HG02642 (cell line): Measurements from ENCODE around the gene TNS1.
A peak's percentile ranks its signal among the peaks of the same experiment; 100 is the strongest.

Source experiments
- ATAC-seq: cut with Tn5 transposase; IDR thresholded peaks from one replicate; pipeline ENCODE4 v1.9.1; 2021; ENCODE audit warnings: mild to moderate bottlenecking; ENCODE audit not compliant: unreplicated experiment, poor library complexity

Gene TNS1

GRCh38 chr2:217773539-217773938 is 229.3 kb downstream of the TNS1 start:
- no peak for ATAC-seq

GRCh38 chr2:217766356-217766755 is 236.4 kb downstream of the TNS1 start:
- ATAC-seq = no peak

GRCh38 chr2:217761645-217762277 is 241.0 kb downstream of the TNS1 start:
- no peak for ATAC-seq

GRCh38 chr2:217759991-217760390 is 242.8 kb downstream of the TNS1 start:
- no peak for ATAC-seq

GRCh38 chr2:217757108-217757463 is 245.7 kb downstream of the TNS1 start:
- no peak for ATAC-seq

- ATAC-seq = peak; percentile 64
Observed at GRCh38 chr2:217756375-217757107, 246.3 kb downstream of the TNS1 start.

- no peak for ATAC-seq
Observed at GRCh38 chr2:217755027-217755745, 247.6 kb downstream of the TNS1 start.

- no peak for ATAC-seq
Observed at GRCh38 chr2:217753460-217754200, 249.2 kb downstream of the TNS1 start.

GRCh38 chr2:217752714-217753459 is 249.9 kb downstream of the TNS1 start:
- no peak for ATAC-seq

GRCh38 chr2:217751952-217752351 is 250.8 kb downstream of the TNS1 start:
- no peak for ATAC-seq

GRCh38 chr2:217751192-217751591 is 251.6 kb downstream of the TNS1 start:
- no peak for ATAC-seq
